SH-SY5Y (cell line): Measurements from ENCODE around the gene ZNF816.

ENCODE experiments used
- GATA2 ChIP-seq: IDR thresholded peaks from 2 replicates; pipeline ENCODE4 v1.6.1; 2011; ENCODE audit warnings: mild to moderate bottlenecking, low read depth, low read length
- GATA3 ChIP-seq: IDR thresholded peaks from 2 replicates; pipeline ENCODE4 v1.6.1; 2011; ENCODE audit warnings: low read depth, mild to moderate bottlenecking, low read length, moderate library complexity

Gene ZNF816

DNA sequence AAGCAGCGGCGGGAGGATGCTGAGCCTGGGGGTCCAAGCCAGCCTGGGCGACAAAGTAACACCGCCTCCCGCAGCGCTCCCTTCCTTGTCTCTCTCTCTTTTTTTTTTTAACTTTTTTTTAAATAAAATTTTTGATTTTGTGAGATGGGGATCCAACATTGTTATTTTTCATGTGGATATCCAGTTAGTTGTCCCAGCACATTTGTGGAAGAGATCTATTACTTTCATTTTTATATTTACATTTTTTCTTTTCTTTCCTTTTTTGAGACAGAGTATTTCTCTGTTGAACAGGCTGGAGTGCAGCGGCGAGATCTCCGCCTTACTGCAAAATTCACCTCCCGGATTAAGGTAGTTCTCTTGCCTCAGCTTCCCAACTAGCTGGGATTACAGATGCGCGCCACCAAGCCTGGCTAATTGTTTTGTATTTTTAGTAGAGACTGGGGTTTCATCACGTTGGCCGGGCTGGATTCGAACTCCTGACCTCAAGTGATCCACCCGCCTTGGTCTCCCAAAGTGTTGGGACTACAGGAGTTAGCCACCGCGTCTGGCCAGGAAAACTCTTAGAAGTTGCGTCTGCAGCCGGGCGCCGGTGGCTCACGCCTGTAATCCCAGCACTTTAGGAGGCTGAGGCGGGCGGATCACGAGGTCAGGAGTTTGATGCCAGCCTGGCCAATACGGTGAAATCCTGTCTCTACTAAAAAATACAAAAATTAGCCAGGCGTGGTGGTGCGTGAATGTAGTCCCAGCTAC lies 19.4 kb downstream of the ZNF816 start:
- no peak for TF ChIP-seq GATA3
- no peak for TF ChIP-seq GATA2

DNA sequence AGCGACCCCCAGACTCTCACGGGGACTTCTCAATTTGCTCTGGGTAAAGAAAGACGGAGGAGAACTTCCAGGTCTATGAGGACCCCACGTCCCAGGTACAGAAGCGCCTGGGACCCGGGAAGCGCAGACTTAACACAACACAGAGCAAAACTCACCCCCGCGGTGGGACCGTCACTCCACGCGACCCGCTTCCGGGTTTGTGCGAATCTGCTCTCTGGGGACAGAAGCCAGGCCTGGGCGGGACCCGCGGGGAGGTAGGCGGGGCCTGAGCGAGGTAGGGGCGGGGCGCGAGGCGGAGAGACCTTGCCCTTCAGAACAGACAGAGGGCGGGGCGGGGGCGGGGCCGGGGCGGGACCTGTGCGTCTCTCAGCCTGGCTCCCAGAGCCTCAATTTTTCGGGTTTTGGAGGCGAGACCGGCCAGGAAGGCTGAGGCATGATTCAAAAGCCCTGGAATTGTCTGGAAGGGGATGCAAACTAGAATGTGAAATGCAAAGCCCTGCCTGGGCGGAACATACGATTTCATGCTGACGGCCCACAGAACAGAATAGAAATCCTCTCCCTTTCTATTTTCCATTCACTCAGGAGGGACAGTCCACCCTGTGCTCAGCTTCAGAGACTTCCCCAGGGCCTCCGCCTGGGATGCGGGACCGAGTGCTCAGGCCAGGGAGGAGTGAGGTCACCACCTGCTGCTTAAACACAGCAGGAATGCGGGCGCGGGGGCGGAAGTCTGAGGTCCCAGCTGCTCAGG lies 20.1 kb downstream of the ZNF816 start:
- TF ChIP-seq GATA3 (no peak), GATA2 (no peak)

DNA sequence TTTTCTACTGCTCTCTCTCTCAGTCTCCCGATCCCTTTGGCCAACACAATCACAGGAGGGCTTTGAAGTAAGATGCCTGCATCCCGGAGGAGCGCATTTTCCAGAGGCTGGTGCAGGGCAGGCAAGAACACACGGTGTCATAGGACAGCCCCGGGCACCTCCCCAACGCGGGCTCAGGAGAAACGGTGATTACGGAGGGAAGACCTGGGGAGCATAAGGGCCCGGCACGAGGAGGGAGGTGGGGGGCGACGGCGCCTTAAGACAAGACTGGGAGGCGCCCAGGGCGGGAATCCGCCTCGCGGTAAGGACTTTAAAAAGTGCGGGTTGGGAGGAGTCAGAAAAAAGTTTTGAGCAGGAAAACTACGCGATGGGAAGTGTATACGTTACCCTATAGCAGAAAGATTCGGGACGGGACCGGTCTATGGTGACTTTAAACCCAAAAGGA lies 20.7 kb downstream of the ZNF816 start:
- no peak for TF ChIP-seq GATA2
- no peak for TF ChIP-seq GATA3

DNA sequence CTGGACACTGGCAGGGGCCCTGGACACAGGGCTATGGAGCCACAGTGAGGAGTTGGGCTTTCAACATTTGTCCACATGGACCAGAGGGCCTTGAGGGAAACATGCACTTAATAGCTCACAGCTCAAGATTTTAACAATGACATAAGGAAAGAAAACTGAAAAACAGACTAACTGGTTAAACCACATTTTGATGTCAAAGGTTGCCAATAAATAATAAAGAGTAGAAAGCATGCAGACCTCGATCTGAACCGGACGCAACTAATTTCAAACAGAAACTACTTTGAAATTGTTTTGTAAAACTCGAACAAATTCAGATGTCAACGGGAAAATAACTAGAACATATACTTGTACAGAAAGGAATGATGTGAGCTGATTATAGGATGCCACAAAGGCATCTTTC lies 23.9 kb downstream of the ZNF816 start:
- TF ChIP-seq GATA2, result no peak
- no peak for TF ChIP-seq GATA3

DNA sequence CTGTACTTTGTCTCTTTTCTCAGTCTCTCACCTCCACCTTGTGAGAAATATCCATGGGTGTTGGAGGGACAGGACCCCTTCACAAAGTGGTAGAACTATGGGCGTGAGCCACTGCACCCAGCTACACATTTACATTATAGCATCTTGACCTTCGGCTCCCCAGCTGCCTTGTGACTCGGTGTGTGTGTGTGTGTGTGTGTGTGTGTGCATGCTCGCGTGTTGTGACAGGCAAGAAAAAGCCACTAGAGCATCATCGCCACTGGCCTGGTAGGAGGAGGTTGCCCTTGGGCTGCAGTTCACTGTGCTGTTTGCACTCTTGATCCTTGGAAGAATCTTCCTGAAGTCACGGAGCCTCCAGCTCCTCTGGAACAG lies 25.7 kb downstream of the ZNF816 start:
- TF ChIP-seq GATA3, result no peak
- no peak for TF ChIP-seq GATA2

DNA sequence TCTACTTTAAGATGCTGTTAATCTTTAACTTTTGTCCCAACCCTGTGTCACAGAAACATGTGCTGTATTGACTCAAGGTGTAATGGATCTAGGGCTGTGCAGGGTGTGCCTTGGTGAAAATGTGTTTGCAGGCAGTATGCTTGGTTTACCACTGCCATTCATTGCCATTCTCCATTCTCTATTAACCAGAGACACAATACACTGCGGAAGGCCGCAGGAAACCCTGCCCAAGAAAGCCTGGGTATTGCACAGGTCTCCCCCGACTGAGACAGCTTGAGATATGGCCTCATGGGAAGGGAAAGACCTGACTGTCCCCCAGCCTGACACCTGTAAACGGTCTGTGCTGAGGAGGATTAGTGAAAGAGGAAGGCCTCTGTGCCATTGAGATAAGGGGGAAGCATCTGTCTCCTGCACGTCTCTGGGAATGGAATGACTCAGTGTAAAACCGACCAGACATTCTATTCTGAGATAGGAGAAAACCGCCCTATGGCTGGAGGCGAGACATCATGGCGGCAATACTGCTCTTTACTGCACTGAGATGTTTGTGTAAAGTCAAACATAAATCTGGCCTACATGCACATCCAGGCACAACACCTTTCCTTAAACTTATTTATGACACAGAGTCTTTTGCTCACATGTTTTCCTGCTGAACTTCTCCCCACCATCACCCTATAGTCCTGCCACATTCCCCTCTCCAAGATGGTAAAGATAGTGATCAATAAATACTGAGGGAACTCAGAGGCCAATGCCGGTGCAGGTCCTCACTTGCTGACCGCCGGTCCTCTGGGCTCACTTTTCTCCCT lies 26.3 kb downstream of the ZNF816 start:
- no peak for TF ChIP-seq GATA3
- no peak for TF ChIP-seq GATA2

DNA sequence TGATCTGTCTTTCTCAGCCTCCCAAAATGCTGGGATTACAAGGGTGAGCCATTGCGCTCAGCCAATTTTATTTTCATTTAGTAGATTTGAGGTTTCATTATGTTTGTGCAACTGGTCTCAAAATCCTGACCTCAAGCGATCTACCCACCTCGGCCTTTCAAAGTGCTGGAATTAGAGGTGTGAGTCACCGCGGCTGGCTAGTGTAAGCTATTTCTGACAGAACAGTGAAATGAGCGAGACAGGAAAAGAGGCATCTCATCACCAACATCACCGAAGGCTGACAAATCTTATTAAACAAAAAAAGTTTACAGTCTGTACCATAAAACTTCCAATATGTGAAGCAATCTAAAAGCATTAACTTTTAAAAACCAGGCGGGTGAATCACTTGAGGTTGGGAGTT lies 27.2 kb downstream of the ZNF816 start:
- TF ChIP-seq GATA3 (no peak), GATA2 (no peak)

DNA sequence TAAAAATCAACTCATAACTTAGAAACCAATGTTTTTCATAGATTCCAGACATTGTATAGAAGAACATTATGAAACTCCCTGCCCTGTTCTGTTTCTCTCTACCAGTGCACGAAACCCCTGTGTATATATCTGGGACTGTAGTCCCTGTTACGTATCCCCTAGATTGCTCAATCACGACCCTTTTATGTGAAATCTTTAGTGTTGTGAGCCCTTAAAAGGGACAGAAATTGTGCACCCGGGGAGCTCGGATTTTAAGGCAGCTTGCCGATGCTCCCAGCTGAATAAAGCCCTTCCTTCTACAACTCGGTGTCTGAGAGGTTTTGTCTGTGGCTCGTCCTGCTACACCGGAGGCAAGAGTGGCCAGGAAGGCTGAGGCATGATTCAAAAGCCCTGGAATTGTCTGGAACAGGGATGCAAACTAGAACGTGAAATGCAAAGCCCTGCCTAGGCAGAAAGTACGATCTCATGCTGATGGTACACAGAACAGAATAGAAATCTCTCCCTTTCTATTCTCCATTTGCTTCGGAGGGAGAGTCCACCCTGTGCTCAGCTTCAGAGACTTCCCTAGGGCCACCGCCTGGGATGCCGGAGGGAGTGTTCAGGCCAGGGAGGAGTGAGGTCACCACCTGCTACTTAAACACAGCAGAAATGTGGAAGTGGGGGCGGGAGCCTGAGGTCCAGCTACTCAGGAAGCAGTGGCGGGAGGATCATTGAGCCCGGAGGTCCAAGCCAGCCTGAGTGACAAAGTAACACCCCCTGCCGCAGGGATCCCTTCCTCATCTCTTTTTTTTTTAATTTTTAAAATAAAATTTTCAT lies 38.7 kb downstream of the ZNF816 start:
- TF ChIP-seq GATA3, result no peak
- TF ChIP-seq GATA2, result no peak

DNA sequence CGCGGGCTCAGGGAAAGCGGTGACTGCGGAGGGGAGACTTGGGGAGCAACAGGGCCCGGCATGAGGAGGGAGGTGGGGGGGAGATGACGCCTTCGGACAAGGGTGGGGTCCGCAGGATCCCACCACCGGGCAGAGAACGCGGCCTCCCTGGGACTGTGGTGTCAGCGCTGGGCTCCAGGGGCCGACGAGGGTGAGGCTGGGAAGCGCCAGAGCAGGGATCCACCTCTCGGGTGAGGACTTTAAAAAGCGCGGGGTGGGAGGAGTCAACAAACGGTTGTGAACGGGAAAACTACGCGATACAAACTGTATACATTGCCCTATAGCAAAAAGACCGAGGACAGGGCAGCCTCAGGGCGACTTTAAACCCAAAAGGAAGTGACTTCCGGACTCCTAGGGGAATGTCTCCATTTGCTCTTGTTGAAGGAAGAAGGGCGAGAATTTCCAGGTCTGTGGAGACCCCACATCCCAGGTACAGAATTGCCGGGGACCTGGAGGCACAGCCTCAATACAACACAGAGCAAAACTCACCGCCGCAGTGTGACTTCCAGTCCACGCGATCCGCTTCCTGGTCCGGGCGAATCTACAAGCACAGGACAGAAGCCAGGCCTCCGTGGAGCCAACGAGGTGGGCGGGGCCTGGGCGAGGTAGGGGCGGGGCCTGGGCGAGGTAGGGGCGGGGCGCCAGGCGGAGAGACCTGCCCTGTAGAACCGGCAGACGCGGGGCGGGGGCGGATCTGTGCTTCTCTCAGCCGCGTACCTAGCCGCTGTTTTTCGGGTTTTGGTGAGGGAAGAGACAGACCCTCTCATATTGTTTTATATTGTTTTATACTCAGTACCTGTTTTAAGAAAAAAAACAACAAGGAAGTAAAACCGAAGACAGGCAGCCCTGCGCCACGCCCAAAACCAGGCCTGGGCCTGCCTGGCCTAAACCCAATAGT lies 39.6 kb downstream of the ZNF816 start, which contains the start of gene ZNF888:
Gene ZNF888, minus strand, starts transcription at position 588 of the 937 bp plus-strand sequence. CDS start 5,555 bp downstream, outside the sequence.
- TF ChIP-seq GATA3 (no peak), GATA2 (no peak)

DNA sequence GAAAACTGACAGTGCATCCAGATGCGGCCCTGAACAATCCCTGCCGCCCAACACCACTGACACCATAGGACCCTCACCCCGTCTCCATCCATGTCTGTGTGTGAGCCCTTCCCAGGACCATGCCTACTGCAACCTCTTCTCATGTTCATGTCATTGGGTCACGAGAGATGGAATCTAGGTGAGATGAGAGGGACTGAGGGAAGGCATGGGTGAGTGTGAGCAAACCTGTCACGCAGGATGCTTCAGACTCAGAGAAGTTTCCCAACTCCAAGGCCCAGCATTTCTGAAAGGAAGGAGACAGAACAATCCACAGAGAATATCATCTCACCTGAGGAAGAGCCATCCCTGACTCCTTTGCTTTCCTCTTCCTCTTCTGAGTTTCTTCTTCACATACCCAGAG lies 45.1 kb downstream of the ZNF816 start:
- TF ChIP-seq GATA2 (no peak), GATA3 (no peak)

DNA sequence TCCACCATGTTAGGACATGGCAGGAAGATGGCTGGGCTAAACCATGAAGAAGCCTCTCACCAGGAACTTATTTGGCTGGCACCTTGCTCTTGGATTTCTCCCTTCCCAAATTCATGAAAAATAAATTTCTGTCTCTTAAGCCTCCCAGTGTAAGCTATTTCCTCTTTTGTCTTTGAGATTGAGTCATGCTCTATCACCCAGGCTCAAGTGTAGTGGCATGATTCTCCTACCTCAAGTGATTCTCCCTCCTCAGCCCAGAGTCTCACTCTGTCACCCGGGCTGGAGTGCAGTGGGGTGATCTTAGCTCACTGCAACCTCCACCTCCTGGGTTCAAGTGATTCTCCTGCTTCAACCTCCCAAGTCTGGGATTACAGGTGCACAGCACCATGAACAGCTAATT lies 52.0 kb downstream of the ZNF816 start:
- no peak for TF ChIP-seq GATA2
- no peak for TF ChIP-seq GATA3

DNA sequence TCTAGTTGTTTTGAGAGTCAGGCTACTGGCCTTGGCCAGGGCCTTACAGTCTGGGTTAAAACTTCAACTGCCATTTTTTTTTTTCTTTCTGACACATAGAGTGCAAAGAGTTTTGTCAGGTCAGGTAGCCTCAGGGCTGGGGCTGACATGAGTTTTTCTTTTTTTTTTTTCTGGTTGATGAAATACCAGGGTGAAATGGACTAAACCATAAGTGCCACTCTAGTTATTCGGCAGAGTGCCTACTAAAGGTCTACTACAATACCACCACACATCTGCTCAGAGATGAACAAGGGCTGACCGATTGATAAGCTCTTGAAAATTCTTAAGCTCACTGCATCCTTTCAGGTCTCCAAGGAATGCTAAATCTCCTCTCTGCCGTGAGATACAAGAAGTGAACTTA lies 60.8 kb downstream of the ZNF816 start:
- TF ChIP-seq GATA3 (no peak), GATA2 (no peak)
